GM18951 (cell line): ENCODE results near the gene TMEM219.

ENCODE experiments used
- POLR2A ChIP-seq: IDR thresholded peaks from 4 replicates; pipeline ENCODE4 v1.6.1; 2011; ENCODE audit warnings: mild to moderate bottlenecking; ENCODE audit not compliant: insufficient read length, insufficient read depth; ENCODE audit errors: extremely low read depth
- in situ Hi-C: fragments of 300-500 bp; cut with MboI; formaldehyde crosslinking; loops from one replicate; pipeline ENCODE4 v1.12.0; 2022; ENCODE audit warnings: low sequenced_read_pairs, mixed read lengths, inconsistent platforms; ENCODE audit not compliant: unreplicated experiment

TMEM219 gene

DNA sequence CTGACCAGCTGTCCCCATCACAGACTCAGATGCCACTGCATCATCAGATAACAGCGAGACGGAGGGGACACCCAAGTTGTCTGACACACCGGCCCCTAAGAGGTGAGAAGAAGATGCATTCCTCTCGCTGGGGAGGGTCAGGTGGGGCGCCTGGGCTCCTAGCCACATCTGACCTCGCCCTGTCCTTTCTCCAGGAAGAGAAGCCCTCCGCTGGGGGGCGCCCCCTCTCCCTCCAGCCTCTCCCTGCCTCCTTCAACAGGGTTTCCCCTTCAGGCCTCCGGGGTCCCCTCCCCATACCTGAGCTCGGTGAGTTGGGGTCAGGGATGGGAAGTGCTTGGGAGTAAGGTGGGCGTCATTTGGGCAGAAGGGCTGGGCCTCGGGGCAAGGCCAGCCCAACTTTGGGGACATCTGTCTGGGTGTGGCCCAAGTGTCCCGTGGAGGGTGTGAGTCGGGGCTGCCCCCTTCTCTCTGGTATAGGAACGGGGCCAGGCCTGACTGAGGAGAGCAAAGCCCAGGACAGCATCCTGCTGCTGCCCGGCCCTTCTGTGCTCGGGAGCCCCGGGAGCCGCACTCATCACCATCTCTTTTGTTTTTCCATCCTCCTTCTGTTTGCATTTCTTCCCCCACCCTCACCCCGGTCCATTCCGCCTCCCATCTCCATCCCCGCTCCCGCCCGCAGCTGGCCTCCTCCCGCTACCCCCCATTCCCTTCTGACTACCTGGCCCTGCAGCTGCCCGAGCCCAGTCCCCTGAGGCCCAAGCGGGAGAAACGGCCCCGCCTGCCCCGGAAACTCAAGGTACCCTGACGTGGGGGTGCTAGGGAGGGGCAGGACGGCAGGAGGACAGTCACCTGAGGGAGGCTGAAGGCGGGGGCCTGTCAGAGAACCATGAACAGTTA, 39.1 kb downstream of the TMEM219 start:
- TF ChIP-seq POLR2A, result no peak
- in situ Hi-C loops, result loop anchor here (25.0 kb wide), 1 partner anchor 314 kb away; the partner anchor contains the start of gene QPRT

DNA sequence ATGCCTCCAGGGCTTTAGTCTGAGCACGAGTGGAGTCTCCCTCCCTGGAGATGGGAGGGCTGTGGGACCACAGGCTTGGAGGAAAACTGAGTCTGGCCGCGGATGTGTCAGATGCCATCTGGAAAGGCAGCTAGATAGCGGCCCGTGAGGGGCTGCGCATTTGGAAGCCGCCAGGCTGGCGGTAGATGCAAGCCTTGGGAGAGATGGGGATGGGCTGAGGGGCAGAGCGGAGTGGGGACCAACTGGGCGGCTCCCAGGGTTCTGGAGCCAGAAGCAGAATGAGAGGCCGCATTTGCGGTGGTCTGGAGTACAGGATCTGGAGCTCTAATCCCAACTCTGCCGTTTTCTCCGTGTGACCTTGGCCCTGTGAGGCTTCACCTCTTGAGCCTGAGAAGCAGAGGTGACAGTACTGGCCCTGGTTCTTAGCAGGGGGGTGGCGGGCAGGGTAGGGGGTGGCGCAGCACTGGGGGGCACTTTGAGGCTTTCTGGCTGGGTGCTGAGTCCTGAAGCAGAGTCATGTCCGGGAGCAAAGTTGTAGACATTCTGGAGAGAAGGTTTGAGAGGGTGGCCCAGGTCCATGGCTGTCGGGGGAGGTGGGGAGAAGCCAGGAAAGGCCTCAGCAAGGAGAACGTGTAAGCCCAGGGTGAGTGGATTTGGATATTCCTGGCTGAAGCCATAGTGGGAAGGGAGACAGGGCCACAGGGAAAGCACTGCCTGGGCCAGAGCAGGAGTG, 40.9 kb downstream of the TMEM219 start:
- TF ChIP-seq POLR2A, result no peak
- in situ Hi-C loops, result loop anchor here (25.0 kb wide), 1 partner anchor 315 kb away; the partner anchor contains the start of gene QPRT

DNA sequence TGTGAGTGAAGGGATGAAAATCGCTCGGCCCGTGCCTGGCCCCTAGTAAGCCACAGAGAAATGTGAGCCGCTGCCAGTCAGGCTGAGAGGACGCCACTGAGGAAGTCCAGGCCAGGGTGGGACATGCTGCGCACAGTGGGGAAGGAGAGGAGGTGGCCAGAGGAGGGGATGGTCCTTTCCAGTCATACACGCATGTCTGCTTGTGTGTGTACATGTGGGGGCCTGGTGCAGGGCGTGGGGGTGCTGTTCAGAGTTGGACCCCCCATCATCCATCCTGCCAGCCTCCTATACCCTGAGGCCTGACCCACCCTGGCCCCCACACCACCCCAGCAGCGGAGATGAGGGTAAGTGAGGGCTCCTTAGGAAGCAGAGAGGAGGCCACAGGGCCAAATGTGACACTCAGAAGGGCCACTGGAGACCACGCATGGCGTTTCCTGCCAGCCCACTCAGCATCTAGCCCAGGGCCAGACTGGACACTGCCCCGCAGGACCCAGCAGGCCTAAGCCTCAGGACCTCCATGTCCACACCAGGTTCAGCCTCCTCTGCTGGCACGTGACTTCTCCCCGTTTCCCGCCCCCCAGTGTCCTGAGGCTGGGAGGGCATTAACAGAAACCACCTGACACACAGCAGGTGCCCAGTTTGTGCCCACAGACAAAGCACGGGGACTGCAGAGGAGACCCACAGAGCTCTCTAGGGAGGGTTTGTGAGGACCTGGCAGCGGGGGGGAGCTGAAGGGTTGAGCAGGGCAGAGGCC, 42.0 kb downstream of the TMEM219 start:
- in situ Hi-C loops, result loop anchor here (25.0 kb wide), 1 partner anchor 317 kb away; the partner anchor contains the start of gene QPRT
- no peak for TF ChIP-seq POLR2A

DNA sequence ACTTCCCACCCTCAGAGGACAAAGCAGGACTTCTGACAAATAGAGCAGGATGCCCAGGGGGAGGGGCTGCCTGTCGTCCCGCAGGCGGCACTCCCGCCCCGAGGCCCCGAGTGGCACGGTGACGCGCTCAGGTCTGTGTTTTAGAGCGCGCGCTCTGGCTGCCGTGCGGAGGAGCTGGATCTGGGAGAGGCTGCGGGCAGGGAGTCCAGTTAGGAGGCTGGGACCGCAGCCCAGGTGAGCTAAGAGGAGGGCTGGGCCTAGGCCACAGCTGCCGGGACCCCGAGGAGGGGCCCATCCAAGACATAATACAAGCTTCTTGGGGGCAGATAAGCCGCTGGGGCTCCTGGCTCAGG, 42.5 kb downstream of the TMEM219 start:
- no peak for TF ChIP-seq POLR2A
- in situ Hi-C loops, result loop anchor here (25.0 kb wide), 1 partner anchor 317 kb away; the partner anchor contains the start of gene QPRT

DNA sequence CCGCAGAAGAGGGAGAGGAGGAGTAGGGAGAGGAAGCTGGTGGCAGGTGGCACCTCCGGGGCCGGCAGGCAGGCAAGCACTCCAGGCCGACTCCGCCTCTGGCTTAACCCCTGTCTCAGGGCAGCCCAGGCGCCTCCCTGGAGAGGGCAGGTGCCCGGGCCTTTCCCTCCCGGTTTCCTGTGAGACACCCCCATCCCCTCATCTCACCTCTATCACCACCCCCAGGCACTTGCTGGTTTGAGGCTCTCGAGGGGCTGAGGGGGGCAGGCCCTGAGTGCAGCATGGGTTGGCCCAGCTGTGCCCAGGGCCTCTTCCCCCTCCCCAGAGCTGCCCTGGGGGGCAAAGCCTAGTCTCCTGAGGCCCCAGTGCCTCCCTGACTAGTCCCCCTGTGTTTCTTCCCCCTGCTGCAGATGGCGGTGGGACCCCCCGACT, 42.9 kb downstream of the TMEM219 start:
- no peak for TF ChIP-seq POLR2A
- in situ Hi-C loops, result loop anchor here (25.0 kb wide), 1 partner anchor 318 kb away; the partner anchor contains the start of gene QPRT

DNA sequence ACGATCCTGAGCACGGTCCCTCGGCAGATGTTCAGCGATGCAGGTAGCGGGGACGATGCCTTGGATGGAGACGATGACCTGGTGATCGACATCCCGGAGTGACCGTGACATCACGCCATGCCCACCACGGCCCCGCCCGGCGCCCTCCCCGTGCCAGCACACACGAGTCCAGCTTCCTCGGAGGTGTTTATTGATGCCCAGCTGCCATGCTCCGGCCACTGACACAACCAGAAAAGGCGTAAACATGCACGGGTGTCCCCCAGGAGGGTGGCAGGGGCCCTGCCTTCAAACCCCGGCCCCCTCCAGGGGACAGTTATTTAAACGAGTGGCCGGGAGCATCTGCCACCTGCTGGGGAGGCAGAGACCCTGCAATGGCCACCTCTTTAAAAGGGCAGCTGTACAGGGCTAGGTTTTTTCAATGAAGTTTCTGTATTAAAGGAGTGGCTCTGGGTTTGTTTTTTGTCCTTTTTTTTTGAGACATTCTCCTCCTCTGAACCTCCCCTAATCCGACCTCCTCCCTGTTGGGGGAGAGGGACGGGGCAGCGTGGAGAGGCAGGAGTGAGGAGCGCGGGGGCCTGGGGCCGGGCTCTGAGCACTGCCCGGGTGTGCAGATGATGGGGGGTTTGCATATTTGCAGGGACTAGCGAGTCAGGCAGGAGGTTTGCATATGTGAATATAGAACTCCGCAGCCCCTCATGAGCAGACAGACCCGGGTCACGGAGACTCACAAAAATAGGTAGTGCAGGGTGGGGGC, 43.6 kb downstream of the TMEM219 start:
- in situ Hi-C loops, result loop anchor here (25.0 kb wide), 1 partner anchor 318 kb away; the partner anchor contains the start of gene QPRT
- TF ChIP-seq POLR2A, result no peak

DNA sequence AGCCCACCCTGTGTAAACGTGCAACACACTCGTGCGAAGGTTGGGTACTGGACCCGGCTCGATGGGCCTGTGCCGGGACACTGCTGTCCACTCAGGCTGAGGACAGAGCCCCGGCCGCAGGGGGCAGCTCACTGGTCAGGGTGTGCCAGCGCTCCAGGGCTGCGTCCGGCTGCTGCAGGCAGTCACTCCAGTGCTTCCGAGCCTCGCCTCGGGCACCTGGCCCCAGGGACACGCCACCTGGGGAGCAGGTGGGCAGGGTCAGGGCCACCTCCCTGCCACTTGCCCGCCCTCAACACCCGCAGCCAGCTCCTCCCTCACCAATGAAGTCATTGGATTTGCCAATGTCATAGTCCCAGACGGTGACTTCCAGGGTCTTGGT, 44.2 kb downstream of the TMEM219 start:
- in situ Hi-C loops, result loop anchor here (25.0 kb wide), 1 partner anchor 319 kb away; the partner anchor contains the start of gene QPRT
- TF ChIP-seq POLR2A, result no peak

DNA sequence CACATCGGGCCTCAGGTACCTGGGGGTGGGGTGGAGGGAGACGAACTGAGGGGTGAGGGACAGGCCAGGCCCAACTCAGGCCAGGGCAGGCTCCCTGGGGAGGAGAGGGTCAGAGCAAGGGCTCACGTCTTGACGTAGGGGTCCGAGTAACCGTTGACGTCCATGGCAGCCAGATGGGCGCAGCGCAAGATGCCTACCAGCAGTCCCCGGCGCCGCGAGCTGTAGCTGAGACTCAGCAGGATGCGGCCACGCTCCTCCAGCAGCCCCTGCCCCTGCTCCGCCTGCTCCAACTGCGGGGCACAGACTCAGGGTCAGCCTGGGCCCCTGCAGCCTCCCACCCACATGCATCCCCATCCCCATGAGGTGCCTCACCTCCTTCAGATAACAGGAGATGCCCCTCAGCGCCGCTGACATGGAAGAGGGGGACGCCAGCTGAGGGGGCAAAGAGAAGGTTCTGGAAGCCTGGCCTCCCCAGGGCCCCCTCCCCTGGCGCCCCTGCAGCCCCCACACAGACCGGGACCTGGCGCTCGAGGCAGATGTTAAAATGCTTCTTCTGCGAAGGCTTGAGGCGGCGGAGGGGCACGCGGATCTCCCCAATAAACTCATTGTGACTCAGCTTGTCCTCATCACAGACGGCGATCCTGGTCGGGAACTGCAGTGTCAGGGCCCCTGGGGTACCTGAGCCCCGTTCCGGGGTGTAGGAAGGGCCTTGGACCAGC, 44.9 kb downstream of the TMEM219 start:
- in situ Hi-C loops, result loop anchor here (25.0 kb wide), 1 partner anchor 320 kb away; the partner anchor contains the start of gene QPRT
- no peak for TF ChIP-seq POLR2A

DNA sequence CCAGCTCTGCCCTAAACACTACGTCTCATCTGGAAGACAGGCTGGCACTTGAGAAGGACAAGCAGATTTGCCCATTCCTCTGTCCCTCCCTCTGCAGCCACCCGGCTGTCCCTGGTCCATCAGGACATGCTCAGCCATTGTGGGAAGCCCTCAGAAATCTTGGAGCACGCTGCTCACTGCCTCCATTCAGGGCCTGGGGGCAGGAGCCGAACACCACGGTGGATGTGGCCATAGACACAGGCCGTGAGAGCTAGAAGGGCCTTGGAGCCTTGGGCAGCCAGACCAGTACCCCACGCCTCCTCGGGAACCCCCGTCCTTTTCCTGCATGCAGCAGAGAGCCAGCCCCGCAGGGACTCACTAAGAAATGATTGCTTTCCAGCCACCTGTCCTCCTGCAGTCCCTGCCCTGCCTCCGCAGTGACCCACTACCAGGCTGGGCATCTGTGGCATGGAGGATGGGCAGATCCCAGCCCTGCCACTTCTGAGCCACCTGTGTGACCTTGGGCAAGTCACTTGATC, 45.6 kb downstream of the TMEM219 start:
- in situ Hi-C loops, result loop anchor here (25.0 kb wide), 1 partner anchor 320 kb away; the partner anchor contains the start of gene QPRT
- no peak for TF ChIP-seq POLR2A

DNA sequence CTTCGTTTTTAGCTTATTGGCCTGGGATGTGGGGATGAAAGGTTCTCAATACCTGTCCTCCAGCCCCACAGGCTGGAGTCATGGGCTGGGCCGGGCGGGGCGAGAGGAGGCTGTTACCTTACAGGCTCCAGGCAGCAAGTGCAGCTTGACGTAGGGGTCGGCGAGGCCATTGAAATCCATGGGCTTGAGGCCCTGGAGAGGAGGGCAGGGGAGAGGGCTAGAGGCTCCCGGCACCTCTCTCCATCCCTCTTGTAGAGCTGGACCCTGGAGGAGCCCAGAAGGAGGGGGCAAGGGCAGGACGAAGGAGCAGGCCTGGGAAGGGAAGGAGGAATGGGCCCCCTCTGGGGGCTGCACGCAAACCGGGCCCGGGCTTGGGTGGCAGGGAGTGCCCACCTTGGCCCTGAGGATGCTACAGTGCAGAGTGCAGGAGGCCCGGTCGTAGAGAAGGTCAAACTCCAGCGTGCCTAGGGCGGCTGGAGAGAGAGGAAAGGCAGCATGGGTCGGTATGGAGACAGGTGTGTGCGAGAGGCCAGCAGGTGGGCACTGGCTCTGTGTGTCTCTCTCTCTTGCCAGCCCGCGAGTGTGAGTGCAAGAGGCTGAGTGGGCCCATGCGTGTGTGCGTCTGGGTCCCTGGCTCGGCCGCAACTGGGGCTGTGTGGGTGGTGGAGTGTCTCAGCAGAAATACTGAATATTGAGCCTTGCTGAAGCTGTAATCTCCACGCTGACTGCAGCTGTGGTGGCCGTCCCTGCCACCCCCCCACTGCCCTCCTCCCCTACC, 47.4 kb downstream of the TMEM219 start:
- in situ Hi-C loops, result loop anchor here (25.0 kb wide), 1 partner anchor 322 kb away; the partner anchor contains the start of gene QPRT

More for the DNA sequence above, 47.4 kb downstream of the TMEM219 start:
- no peak for TF ChIP-seq POLR2A
